AG09319 (cell line): ENCODE results near the gene FBXL17.

Source experiments
- DNase-seq: peaks from one replicate; pipeline ENCODE4 v3.0.0-alpha.2; 2010; ENCODE audit warnings: low read depth; ENCODE audit errors: extremely low read depth
- CTCF ChIP-seq: IDR thresholded peaks from 2 replicates; pipeline ENCODE4 v1.5.1; 2011; ENCODE audit warnings: low read depth, mild to moderate bottlenecking, inconsistent platforms, low read length, moderate library complexity

Gene FBXL17

GRCh38 chr5:107888541-107888940 lies 493.4 kb downstream of the FBXL17 start:
- no peak for TF ChIP-seq CTCF
- DNase-seq = no peak

GRCh38 chr5:107887166-107887943 lies 494.5 kb downstream of the FBXL17 start:
- no peak for DNase-seq
- no peak for TF ChIP-seq CTCF

GRCh38 chr5:107885601-107886000 lies 496.3 kb downstream of the FBXL17 start:
- TF ChIP-seq CTCF = no peak
- no peak for DNase-seq

- no peak for TF ChIP-seq CTCF
These were observed 497.0 kb downstream of the FBXL17 start for GRCh38 chr5:107884871-107885270.

GRCh38 chr5:107878661-107879060 lies 503.2 kb downstream of the FBXL17 start:
- DNase-seq = no peak
- no peak for TF ChIP-seq CTCF

More at GRCh38 chr5:107884871-107885270, 497.0 kb downstream of the FBXL17 start:
- DNase-seq = no peak

- TF ChIP-seq CTCF = no peak
- DNase-seq = no peak
These were observed 505.0 kb downstream of the FBXL17 start for GRCh38 chr5:107876906-107877305.

GRCh38 chr5:107876261-107876660 lies 505.6 kb downstream of the FBXL17 start:
- TF ChIP-seq CTCF = no peak
- no peak for DNase-seq
